Mammary epithelial cell (primary cell): Measurements from ENCODE around the gene ABLIM3.

Experiments used
- EZH2 ChIP-seq: IDR thresholded peaks from 2 replicates; pipeline ENCODE4 v1.6.1; 2012; ENCODE audit warnings: low read length, inconsistent platforms, borderline replicate concordance
- TF ChIP-seq, protein P1 (sequence below), 2 donors: IDR thresholded peaks in 1 of 2; conservative IDR thresholded peaks in 1 of 2; 2 replicates each; pipeline ENCODE4 v1.5.1; 2011 to 2012; ENCODE audit warnings: inconsistent platforms in 2 of 2, low read length in 2 of 2, mild to moderate bottlenecking in 2 of 2, control low read depth in 1 of 2, low read depth in 1 of 2; ENCODE audit not compliant: insufficient read depth in 1 of 2; ENCODE audit errors: extremely low read depth in 1 of 2

DNA sequence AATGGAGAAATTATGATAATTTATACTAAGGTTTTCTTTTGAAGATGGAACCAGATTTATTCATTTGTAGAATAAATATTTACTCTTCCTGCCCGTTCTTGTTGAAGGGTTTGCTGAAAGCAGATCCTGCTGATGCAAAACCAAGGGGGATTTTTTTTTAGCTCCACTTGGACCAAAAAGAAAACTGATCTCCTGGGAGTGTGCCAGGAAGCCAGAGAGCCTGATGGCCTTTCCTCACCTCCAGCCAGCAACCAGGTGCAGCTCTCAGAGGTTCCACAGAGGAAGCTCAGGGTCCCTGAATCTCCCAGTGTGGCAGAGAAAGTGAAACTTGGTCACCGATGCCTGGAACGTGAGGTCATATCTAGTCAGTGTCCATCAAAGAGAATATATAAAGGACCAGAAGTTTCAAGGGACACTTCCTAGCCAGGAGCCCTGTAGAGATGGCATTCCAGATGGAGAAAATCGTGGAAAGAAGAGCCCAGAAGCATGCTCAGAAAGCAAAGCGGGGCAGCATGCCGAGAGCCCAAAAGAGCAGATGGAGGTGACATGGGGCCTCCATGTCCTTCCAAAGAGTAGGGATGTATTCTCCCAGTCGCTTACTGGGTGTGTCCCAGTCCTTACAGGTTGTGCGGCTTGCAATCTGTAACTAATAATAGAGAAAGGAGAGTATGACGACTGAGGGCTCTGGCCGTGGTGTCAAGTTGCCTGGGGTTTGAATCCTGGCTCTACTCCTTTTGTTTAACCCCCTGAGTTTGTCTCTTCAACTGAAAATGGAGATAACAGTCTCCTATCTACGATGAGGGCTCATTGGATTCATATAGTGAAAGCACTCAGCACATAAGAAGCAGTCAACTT lies 142.6 kb downstream of the ABLIM3 start:
- TF ChIP-seq, protein P1, sequence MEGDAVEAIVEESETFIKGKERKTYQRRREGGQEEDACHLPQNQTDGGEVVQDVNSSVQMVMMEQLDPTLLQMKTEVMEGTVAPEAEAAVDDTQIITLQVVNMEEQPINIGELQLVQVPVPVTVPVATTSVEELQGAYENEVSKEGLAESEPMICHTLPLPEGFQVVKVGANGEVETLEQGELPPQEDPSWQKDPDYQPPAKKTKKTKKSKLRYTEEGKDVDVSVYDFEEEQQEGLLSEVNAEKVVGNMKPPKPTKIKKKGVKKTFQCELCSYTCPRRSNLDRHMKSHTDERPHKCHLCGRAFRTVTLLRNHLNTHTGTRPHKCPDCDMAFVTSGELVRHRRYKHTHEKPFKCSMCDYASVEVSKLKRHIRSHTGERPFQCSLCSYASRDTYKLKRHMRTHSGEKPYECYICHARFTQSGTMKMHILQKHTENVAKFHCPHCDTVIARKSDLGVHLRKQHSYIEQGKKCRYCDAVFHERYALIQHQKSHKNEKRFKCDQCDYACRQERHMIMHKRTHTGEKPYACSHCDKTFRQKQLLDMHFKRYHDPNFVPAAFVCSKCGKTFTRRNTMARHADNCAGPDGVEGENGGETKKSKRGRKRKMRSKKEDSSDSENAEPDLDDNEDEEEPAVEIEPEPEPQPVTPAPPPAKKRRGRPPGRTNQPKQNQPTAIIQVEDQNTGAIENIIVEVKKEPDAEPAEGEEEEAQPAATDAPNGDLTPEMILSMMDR (conservative IDR thresholded peaks at IDR 0.05 in 1 of 2, IDR thresholded peaks at IDR 0.05 in 1 of 2; ENCODE audit: extremely low read depth in 1 of 2, insufficient read depth in 1 of 2, low read depth in 1 of 2, low read length in 2 of 2), result no peak
- no peak for TF ChIP-seq EZH2
